Activated CD8-positive, alpha-beta memory T cell treated with anti-CD3 and anti-CD28 coated beads, Interleukin-2, amount 50 U/mL, for 1 hour (primary cell): ENCODE data around the gene SHISA7.

Source experiments
- DNase-seq: peaks from one replicate; pipeline ENCODE4 v3.0.0-alpha.2; 2020; ENCODE audit errors: extremely low read depth

Gene SHISA7

GRCh38 chr19:55443045-55443823, at the start of gene SHISA7:
Gene SHISA7 (minus strand): TSS chr19:55443300. CDS start chr19:55442863, 437 bp downstream.
- no peak for DNase-seq

DNA sequence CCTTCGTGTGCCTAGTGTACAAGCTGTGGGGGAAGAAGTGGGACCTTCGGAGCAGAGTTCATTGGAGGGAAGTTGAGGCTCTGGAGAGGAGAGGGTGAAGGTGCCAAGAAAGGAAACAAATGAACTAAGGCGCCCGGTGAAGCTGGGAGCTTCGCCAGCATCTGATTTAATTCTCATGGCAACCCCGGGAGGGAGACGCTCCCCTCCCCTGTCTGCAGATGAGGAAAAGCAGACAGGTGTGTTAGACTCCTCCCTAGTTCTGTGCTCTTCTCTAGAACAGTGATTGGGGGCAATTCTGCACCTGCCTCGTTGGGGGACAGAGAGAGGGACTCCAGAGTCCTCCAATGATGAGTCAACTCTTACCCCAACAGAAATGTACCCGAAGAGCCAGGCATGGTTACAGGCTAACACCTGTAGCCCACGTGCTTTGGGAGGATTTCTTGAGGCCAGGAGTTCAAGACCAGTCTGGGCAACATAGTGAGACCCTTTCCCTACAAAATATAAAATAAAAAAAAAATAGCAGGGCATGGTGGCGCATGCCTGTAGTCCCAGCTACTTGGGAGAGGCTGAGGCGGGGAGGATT, 49.4 kb upstream of the SHISA7 start:
- DNase-seq: no peak

DNA sequence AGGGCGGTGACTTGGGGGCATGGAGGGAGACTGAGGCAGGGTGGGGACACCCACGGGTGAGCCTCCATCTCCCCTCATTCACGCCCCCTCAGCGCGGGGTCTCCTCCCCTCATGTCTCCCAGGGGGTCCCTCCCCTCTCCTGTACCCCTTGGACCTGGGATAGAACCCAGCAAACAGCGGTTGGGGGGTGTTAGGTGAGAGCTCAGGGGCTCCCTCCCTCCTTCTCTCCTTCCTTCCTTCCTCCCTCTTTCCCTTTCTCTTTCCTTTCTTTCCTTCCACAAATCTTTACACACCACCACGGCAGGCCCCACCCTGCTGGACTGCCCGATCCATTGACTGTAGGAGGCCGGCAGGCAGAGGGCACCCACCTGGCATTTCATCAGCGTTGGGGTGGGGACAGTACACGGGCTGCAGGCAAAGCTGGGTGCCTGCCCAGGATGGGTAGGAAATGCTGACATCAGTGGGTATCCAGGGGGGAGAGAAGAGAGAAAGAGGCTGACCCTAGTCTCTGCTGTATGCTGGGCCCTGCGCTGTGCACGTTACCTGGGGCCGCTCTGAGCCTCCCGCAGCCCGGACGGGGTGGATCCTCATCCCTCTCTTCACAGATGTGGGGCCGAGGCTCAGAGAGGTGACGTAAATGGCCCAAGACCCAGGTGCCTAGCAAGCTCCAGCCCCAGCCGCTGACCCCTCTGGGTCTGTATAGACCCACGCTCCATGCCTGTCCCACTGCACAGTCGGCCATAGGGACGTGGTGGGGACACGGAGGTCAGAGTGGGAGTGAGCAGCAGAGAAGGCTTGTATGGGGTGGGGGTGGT, 48.7 kb upstream of the SHISA7 start:
- DNase-seq: no peak

DNA sequence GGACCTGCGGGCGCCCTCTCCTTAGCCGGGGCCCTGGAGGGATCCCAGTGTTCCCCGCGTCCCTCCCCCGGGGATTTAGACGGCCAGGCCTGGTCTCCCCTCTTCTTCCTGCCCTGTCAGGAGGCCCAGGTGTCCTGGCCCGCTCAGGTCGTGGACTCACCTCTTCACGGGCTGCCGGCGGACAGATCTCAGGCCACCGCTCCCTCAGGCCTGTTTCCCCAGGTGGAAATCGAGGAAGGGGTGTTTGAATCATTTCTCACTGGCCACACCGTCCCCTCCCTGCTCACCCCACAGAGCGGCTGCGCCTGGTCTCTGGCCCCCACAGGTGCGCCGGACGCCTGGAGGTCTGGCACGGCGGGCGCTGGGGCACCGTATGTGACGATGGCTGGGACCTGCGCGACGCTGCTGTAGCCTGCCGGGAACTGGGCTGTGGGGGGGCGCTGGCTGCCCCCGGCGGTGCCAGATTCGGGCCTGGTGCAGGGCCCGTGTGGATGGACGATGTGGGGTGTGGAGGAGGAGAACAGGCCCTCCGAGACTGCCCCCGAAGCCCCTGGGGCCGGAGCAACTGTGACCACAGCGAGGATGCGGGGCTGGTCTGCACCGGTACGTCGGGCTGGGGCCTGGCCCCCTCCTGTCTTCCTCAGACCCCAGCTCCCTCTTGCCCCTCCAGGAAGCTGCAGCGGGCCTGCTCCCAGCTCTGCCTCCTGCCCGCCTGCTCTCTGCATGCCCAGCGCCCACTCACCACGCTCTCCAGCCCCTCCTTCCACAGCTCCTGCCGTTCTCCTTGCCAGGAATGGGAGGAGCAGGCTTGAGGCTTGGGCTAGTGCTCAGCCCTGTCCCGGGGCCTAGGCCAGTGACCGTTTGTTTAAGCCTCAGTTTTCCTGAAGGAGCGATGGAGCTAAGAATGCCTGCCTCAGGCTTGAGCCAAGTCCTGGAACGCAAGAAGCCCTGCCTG, 47.7 kb upstream of the SHISA7 start:
- no peak for DNase-seq

- no peak for DNase-seq
Measured at GRCh38 chr19:55489711-55490477, 46.8 kb upstream of the SHISA7 start.

DNA sequence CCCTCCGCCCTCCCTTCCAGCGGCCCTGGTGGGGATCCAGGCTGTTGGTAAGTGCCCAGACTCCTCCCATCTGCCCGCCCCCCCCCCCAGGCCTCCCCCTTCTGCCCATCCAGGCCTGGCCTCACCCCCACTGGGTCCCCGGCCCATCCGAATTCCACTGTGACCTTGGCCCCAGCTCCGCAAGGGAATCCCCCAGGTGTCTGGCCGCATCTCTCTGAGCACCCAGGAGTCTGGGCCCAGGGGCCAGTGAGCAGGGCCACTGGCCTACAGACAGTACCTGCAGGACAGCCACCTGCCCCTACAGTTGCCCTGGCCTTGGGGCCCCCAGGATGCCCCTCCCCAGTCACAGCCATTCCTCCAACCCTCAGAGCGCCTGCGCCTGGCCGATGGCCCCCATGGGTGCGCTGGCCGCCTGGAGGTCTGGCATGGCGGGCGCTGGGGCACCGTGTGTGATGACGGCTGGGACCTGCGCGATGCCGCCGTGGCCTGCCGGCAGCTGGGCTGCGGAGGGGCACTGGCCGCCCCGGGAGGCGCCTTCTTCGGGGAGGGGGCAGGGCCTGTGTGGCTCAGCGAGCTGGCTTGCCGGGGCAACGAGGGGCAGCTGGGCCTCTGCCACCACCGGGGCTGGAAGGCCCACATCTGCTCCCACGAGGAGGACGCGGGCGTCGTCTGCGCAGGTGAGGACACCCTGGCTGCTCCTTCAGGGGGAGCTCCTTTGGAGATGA, 46.0 kb upstream of the SHISA7 start:
- no peak for DNase-seq

- no peak for DNase-seq
Measured at GRCh38 chr19:55487924-55488687, 45.0 kb upstream of the SHISA7 start, which contains the start of gene SSC5D. Gene SSC5D (plus strand): TSS chr19:55488436. CDS start chr19:55488590, 154 bp downstream.

GRCh38 chr19:55486971-55487923, 44.1 kb upstream of the SHISA7 start:
- no peak for DNase-seq

DNA sequence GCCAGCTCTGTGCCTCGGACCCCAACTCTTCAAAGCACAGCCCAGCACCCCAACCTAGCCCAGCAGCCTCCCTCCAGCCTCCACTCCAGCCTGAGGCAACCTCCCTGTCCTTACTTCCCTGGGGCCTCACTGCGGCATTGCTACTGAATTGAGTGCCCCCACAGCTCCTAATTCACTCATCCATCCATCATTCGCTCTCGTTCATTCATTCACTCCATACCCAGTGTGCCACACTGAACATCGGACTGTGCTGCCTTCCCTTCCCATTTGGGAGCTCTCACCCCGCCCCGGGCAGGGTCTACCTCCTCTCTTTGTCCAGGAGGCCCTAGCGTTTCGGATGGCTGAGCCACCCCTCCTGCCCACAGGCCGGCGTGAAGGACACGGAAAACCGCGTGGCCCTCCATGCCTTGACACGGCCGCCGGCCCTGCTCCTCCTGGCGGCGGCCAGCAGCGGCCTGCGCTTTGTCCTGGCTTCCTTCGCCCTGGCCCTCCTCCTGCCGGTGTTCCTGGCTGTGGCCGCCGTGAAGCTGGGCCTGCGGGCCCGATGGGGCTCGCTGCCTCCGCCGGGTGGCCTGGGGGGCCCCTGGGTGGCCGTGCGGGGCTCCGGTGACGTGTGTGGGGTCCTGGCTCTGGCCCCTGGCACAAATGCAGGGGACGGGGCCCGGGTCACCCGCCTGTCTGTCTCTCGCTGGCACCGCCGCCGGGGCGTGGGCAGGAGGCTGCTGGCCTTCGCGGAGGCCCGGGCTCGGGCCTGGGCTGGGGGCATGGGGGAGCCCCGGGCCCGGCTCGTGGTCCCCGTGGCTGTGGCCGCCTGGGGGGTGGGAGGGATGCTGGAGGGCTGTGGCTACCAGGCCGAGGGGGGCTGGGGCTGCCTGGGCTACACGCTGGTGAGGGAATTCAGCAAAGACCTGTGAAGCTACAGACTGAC, 43.2 kb upstream of the SHISA7 start:
- DNase-seq: no peak

- no peak for DNase-seq
Measured at GRCh38 chr19:55485439-55486011, 42.4 kb upstream of the SHISA7 start.

GRCh38 chr19:55484593-55485438, 41.7 kb upstream of the SHISA7 start, which contains the start of gene NAT14:
Gene NAT14 (plus strand): TSS chr19:55485188. CDS start chr19:55485709, 521 bp downstream.
- no peak for DNase-seq

GRCh38 chr19:55483706-55484592, 40.8 kb upstream of the SHISA7 start:
- DNase-seq: no peak

DNA sequence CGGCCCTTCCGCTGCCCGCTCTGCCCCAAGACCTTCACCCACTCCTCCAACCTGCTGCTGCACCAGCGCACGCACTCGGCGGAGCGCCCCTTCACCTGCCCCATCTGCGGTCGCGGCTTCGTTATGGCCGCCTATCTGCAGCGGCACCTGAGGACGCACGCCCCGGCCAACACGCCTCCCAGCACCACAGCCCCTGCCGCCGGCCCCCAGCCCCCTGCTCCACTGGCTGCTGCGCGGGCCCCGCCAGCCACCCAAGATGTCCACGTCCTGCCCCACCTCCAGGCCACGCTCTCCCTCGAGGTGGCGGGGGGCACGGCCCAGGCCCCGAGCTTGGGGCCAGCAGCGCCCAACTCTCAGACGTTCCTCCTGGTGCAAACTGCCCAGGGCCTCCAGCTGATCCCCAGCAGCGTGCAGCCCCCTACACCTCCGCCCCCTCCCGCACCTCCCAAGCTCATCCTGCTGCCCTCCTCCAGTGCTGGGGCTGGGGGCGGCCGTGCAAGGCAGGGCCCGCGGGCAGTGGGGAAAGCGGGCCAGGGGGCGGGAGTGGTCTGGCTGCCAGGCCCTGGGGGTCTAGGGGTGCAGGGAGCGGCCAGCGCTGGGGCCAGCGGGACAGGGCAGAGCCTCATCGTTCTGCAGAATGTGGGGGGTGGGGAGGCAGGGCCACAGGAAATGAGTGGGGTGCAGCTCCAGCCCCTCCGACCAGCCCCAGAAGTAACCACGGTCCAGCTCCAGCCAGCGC, 40.0 kb upstream of the SHISA7 start:
- no peak for DNase-seq
